HepG2 (cell line): ENCODE data around the gene DENND4A. TPM values are rescaled to one million over a fixed set of nuclear protein-coding genes. Genes with fewer than 3 reads are reported as not detected.

ENCODE experiments used
- ARNTL ChIP-seq: sonication (generic); formaldehyde crosslinking; IDR thresholded peaks from 2 replicates; pipeline ENCODE4 v1.4.0; 2020; ENCODE audit warnings: mild to moderate bottlenecking, missing genetic modification reagents
- CTCF ChIP-seq: sonication (generic); formaldehyde crosslinking; IDR thresholded peaks from 2 replicates; pipeline ENCODE4 v1.5.0; 2020; ENCODE audit warnings: mild to moderate bottlenecking, missing genetic modification reagents, moderate library complexity
- DRAP1 ChIP-seq: IDR thresholded peaks from 2 replicates; pipeline ENCODE4 v1.6.1; 2016; ENCODE audit warnings: missing genetic modification reagents, missing compliant biosample characterization
- EHMT2 ChIP-seq: fragments of 200-600 bp; sonication (generic); IDR thresholded peaks from 2 replicates; pipeline ENCODE4 v1.7.0; 2017; ENCODE audit warnings: antibody characterized with exemption, low read depth, low read length, borderline replicate concordance
- FOXO1 ChIP-seq: sonication (generic); formaldehyde crosslinking; IDR thresholded peaks from 2 replicates; pipeline ENCODE4 v1.4.0; 2020; ENCODE audit warnings: missing genetic modification reagents
- HMGXB4 ChIP-seq, 2 experiments: sonication (generic) in 1 of 2; formaldehyde crosslinking in 1 of 2; IDR thresholded peaks; 2 replicates each; pipeline versions ENCODE4 v1.4.0 to v1.6.1; 2018 to 2020; ENCODE audit warnings: missing genetic modification reagents in 2 of 2, borderline replicate concordance in 1 of 2, low read depth in 1 of 2, mild to moderate bottlenecking in 1 of 2, missing biosample characterization in 1 of 2
- KLF15 ChIP-seq: sonication (generic); formaldehyde crosslinking; IDR thresholded peaks from 2 replicates; pipeline ENCODE4 v1.8.1; 2023; ENCODE audit warnings: borderline replicate concordance, mild to moderate bottlenecking, inconsistent platforms, missing genetic modification reagents, mixed read lengths
- RAD21 ChIP-seq: fragments of 450-650 bp; formaldehyde crosslinking; IDR thresholded peaks from 2 replicates; pipeline ENCODE4 v1.5.0; 2020; ENCODE audit warnings: mild to moderate bottlenecking
- SAFB2 ChIP-seq: sonication (generic); formaldehyde crosslinking; IDR thresholded peaks from 2 replicates; pipeline ENCODE4 v1.5.1; 2020; ENCODE audit warnings: missing genetic modification reagents, low read depth, mild to moderate bottlenecking, borderline replicate concordance
- SAP130 ChIP-seq: IDR thresholded peaks from 2 replicates; pipeline ENCODE4 v1.6.1; 2016; ENCODE audit warnings: low read depth
- TAF1 ChIP-seq: sonication (generic); formaldehyde crosslinking; IDR thresholded peaks from 2 replicates; pipeline ENCODE4 v1.4.0; 2020; ENCODE audit warnings: missing genetic modification reagents
- TAF15 ChIP-seq: fragments of 200-400 bp; formaldehyde crosslinking; IDR thresholded peaks from one replicate; pipeline ENCODE4 v1.6.1; 2018; ENCODE audit warnings: mild to moderate bottlenecking, low read depth, low read length; ENCODE audit not compliant: poor library complexity, severe bottlenecking
- TFE3 ChIP-seq: IDR thresholded peaks from 2 replicates; pipeline ENCODE4 v1.6.1; 2016
- TMF1 ChIP-seq: sonication (generic); formaldehyde crosslinking; IDR thresholded peaks from 2 replicates; pipeline ENCODE4 v1.8.1; 2022; ENCODE audit warnings: low read depth, missing genetic modification reagents
- ZC3H13 ChIP-seq: sonication (generic); formaldehyde crosslinking; IDR thresholded peaks from 2 replicates; pipeline ENCODE4 v1.8.1; 2023; ENCODE audit warnings: mild to moderate bottlenecking, missing genetic modification reagents, moderate library complexity
- ZNF207 ChIP-seq: fragments of 450-650 bp; IDR thresholded peaks from 2 replicates; pipeline ENCODE4 v1.6.1; 2016; ENCODE audit warnings: antibody characterized with exemption, borderline replicate concordance
- ZNF275 ChIP-seq: sonication (generic); formaldehyde crosslinking; IDR thresholded peaks from 2 replicates; pipeline ENCODE4 v1.8.0; 2022; ENCODE audit warnings: missing genetic modification reagents, mild to moderate bottlenecking, inconsistent platforms, borderline replicate concordance
- ZNF335 ChIP-seq: sonication (generic); formaldehyde crosslinking; IDR thresholded peaks from 2 replicates; pipeline ENCODE4 v1.4.0; 2020; ENCODE audit warnings: missing genetic modification reagents
- ZNF704 ChIP-seq: sonication (generic); formaldehyde crosslinking; IDR thresholded peaks from 2 replicates; pipeline ENCODE4 v1.8.1; 2023; ENCODE audit warnings: mild to moderate bottlenecking, inconsistent platforms, moderate library complexity, missing genetic modification reagents, borderline replicate concordance
- ZNF740 ChIP-seq: sonication (generic); formaldehyde crosslinking; IDR thresholded peaks from 2 replicates; pipeline ENCODE4 v1.4.0; 2020; ENCODE audit warnings: missing genetic modification reagents
- polyA plus RNA-seq, 8 experiments: library from polyadenylated mRNA; depleted of rRNA in 3 of 8; stranded (reverse) in 7 of 8; unstranded in 1 of 8; fragments of >200 nt; fragmentation: Illumina TruSeq in 4 of 8; extraction: Trizol in 4 of 8; gene quantifications; 2 replicates each; pipeline versions ENCODE4 v1.2.1 to v1.2.3, GENCODE V29; 2011 to 2016; ENCODE audit warnings: low read depth in 4 of 8, missing spikeins in 1 of 8, mixed read lengths in 1 of 8; ENCODE audit not compliant: insufficient read depth in 1 of 8
- total RNA-seq, 5 experiments: library from RNA; depleted of rRNA; stranded (reverse); fragments of >200 nt; fragmentation: Illumina TruSeq; extraction: Trizol; gene quantifications; 2 replicates each; pipeline ENCODE4 v1.2.3, GENCODE V29; 2016; ENCODE audit warnings: low read depth in 1 of 5

Gene DENND4A
- total and polyA plus RNA-seq, 2 of the 13 experiments (the other 11 are each of a cell fraction or from before 2014, with no cell fraction given) = 13.2 to 18.6 TPM

- TF ChIP-seq ARNTL (peak; percentile 91), HMGXB4 (CRISPR knock-in tag; IDR thresholded peaks at IDR 0.05; ENCODE audit: borderline replicate concordance in 1 of 2, low read depth in 1 of 2) (peak; percentile 54 to 73; a peak in 2 of 4 replicates), TFE3 (CRISPR knock-in tag) (peak; percentile 89), CTCF (peak; percentile 62), ZNF275 (CRISPR knock-in tag) (no peak), ZNF207 (no peak), KLF15 (CRISPR knock-in tag) (no peak), SAP130 (peak; percentile 88), EHMT2 (no peak), FOXO1 (CRISPR knock-in tag) (peak; percentile 97), TAF15 (no peak), ZNF335 (CRISPR knock-in tag) (peak; percentile 85), ZNF740 (CRISPR knock-in tag) (no peak), TAF1 (CRISPR knock-in tag) (peak; percentile 72), SAFB2 (no peak), ZC3H13 (CRISPR knock-in tag) (no peak), DRAP1 (CRISPR knock-in tag) (0 out of 2 replicates have a peak, but pooled peaks have one; percentile 37), ZNF704 (CRISPR knock-in tag) (peak; percentile 22; the same call in 1 of the 2 replicates), TMF1 (CRISPR knock-in tag) (0 out of 2 replicates have a peak, but pooled peaks have one; percentile 31), RAD21 (CRISPR knock-in tag) (peak; percentile 51)
These were observed 40.7 kb upstream of the DENND4A start (continued) for GRCh38 chr15:65832549-65833364.
